Astrocyte of the spinal cord (primary cell): ENCODE measurements around the gene RASD2.
"Not testable (repeated sequence)": the region's sequence is repeated elsewhere in the genome, so short reads cannot be mapped to it uniquely, and the experiment has no call there.

Experiments
- DNase-seq: peaks from one replicate; pipeline ENCODE4 v3.0.0; 2011; ENCODE audit warnings: low read depth, low spot score
- H3K4me3 ChIP-seq: 2 replicates; pipeline ENCODE4 v1.5.1; 2011; ENCODE audit warnings: low read depth, mild to moderate bottlenecking, low read length, moderate library complexity
- CTCF ChIP-seq: IDR thresholded peaks from 2 replicates; pipeline ENCODE4 v1.5.1; 2012; ENCODE audit warnings: low read depth, mild to moderate bottlenecking, low read length, inconsistent platforms
- in situ Hi-C: cut with HindIII; loops from 2 replicates; pipeline ENCODE4 v1.10.0; 2017; ENCODE audit warnings: low sequenced_read_pairs

RASD2 gene

GRCh38 chr22:35540595-35541253, at the start of gene RASD2:
Gene RASD2, plus strand, starts transcription at chr22:35540831. Its CDS starts 5,979 bp downstream, at chr22:35546810.
- H3K4me3 ChIP-seq = peak within 1 kb of the TSS; percentile 32
- TF ChIP-seq CTCF = no peak
- DNase-seq = no peak
- in situ Hi-C loops = no loop called here

DNA sequence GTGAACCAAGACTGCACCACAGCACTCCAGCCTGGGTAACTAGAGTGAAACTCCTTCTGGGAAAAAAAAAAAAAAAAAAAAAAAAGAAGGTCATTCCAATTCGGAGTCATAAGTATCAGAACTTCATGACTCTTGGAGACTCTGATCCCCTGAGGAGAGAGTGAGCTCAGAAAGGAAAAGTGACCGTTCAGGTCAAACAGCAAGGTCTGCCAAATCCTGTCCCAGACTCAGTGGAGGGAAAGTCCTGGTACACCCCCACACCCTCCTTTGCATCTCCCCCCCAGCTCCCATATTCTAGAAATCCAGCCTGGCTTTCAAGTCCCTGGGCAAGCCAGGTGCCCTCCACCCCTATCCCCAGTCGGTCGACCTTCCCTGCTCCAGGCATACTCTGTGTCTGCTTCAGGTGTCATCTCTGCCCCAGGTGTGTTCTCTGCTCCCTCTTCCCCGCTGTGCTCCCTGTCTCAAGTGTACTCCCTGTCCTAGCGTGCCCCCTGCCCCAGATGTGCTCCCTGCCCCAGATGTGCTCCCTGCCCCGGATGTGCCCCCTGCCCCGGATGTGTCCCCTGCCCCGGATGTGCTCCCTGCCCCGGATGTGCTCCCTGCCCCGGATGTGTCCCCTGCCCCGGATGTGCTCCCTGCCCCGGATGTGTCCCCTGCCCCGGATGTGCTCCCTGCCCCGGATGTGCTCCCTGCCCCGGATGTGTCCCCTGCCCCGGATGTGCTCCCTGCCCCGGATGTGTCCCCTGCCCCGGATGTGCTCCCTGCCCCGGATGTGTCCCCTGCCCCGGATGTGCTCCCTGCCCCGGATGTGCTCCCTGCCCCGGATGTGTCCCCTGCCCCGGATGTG, 49.3 kb upstream of the RASD2 start:
- in situ Hi-C loops = not testable (repeated sequence)

GRCh38 chr22:35491908-35492380, 48.7 kb upstream of the RASD2 start:
- no peak for DNase-seq
- no peak overlapping the region for H3K4me3 ChIP-seq
- in situ Hi-C loops = no loop called here
- no peak for TF ChIP-seq CTCF

More for the DNA sequence above, 49.3 kb upstream of the RASD2 start:
- not testable (repeated sequence) for H3K4me3 ChIP-seq, DNase-seq

DNA sequence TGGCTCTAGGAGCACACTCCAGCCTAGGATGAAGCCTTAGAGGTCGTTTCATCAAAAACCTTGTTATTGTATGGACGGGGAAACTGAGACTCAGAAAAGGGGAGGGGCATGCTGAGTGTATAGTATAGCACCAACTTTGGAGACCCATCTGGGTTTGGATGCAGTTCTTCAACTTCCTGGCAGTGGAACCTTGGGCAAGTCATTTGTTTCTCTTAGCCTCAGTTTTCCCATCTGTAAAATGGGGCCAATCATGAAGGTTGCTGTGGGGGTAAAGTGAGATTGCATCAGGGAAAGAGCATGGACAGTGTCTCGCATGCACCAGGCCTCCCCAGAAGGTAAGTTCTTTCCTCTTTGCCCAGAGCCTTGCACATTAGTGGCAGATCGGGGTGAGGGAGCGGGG, 47.6 kb upstream of the RASD2 start:
- no peak for TF ChIP-seq CTCF
- in situ Hi-C loops = no loop called here
- DNase-seq = no peak
- no peak overlapping the region for H3K4me3 ChIP-seq

GRCh38 chr22:35495711-35496110, 44.9 kb upstream of the RASD2 start:
- in situ Hi-C loops, DNase-seq, H3K4me3 ChIP-seq: not testable (repeated sequence)

GRCh38 chr22:35496768-35497312, 43.8 kb upstream of the RASD2 start:
- in situ Hi-C loops = no loop called here
- H3K4me3 ChIP-seq = no peak overlapping the region
- no peak for DNase-seq
- no peak for TF ChIP-seq CTCF

DNA sequence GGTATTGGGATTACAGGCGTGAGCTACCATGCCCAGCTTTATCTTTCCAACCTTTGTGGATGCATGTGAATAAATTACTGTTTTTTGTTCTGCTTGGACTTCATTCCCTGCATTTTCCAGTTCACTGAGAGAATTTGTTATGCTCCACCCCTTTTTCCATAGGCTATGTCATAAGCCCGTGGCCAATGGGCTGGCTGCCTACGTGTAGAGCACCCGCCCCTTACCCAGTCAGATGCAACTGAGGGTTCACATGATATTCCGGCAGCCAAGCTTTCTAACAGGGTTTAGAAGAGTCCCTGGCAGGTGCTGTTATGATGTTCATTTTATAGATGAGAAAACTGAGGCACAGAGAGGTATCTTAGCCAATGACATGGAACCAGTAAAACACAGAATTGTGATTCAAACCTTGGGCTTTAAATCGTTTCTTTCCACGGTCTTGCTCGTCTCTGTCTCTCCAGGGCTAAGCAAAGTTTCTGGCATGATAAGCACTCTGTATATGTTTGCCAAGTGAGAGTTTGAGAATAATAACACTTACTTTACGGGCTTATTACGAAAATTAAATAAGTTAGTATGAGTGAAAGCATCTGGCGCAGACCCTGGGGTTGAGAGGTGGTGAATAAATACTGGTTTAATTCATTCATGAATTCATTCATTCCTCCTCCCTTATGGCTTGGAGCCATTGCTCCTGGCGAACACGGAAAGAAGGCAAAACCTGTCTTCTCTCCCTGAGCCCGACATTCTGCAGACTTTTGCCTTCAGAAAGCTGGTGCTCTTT, 42.4 kb upstream of the RASD2 start:
- no peak for DNase-seq
- no peak overlapping the region for H3K4me3 ChIP-seq
- in situ Hi-C loops = no loop called here
- TF ChIP-seq CTCF = no peak
